Glutamatergic neuron (in vitro differentiated cells): ENCODE results near the gene TOMM40L. TPM values are rescaled to one million over a fixed set of nuclear protein-coding genes. Genes with fewer than 3 reads are reported as not detected.

ENCODE experiments used
- DNase-seq: peaks from one replicate; pipeline ENCODE4 v3.0.0; 2022
- H3K27ac Mint-ChIP-seq: one replicate; pipeline ENCODE4 v1.8.0; 2020; ENCODE audit warnings: mild to moderate bottlenecking, mixed read lengths, inconsistent platforms; ENCODE audit not compliant: unreplicated experiment
- H3K27me3 Mint-ChIP-seq: one replicate; pipeline ENCODE4 v1.8.0; 2020; ENCODE audit warnings: mild to moderate bottlenecking, moderate library complexity, mixed read lengths, inconsistent platforms; ENCODE audit not compliant: unreplicated experiment
- H3K36me3 Mint-ChIP-seq: one replicate; pipeline ENCODE4 v1.8.0; 2020; ENCODE audit warnings: mild to moderate bottlenecking, mixed read lengths, inconsistent platforms; ENCODE audit not compliant: unreplicated experiment
- H3K4me1 Mint-ChIP-seq: one replicate; pipeline ENCODE4 v1.8.0; 2020; ENCODE audit warnings: mild to moderate bottlenecking, low read depth, mixed read lengths, inconsistent platforms; ENCODE audit not compliant: unreplicated experiment
- H3K4me3 Mint-ChIP-seq: one replicate; pipeline ENCODE4 v1.8.0; 2020; ENCODE audit warnings: mild to moderate bottlenecking, mixed read lengths, inconsistent platforms; ENCODE audit not compliant: unreplicated experiment
- H3K9me3 Mint-ChIP-seq: one replicate; pipeline ENCODE4 v1.8.0; 2020; ENCODE audit warnings: mild to moderate bottlenecking, moderate library complexity, mixed read lengths, inconsistent platforms; ENCODE audit not compliant: unreplicated experiment
- total RNA-seq: library from RNA; stranded (reverse); fragmentation: NEBNext Ultra II Directional; extraction: Animal tissue kit (Norgen Biotek cat#: 25700); gene quantifications from one replicate; pipeline ENCODE4 v1.2.1, GENCODE V29; 2021; ENCODE audit not compliant: unreplicated experiment
- TF ChIP-seq, protein P1 (sequence below): fragments of 200-600 bp; sonication (generic); IDR thresholded peaks from one replicate; pipeline ENCODE4 v1.5.0; 2021; ENCODE audit not compliant: partially characterized antibody, unreplicated experiment

TOMM40L gene
- total RNA-seq, 1 donor from 2014 or later = 20.7 TPM

GRCh38 chr1:161230762-161231161 is 4.9 kb downstream of the TOMM40L start:
- H3K9me3 Mint-ChIP-seq = no peaks in the 10 kb centered on the region
- TF ChIP-seq, protein P1, sequence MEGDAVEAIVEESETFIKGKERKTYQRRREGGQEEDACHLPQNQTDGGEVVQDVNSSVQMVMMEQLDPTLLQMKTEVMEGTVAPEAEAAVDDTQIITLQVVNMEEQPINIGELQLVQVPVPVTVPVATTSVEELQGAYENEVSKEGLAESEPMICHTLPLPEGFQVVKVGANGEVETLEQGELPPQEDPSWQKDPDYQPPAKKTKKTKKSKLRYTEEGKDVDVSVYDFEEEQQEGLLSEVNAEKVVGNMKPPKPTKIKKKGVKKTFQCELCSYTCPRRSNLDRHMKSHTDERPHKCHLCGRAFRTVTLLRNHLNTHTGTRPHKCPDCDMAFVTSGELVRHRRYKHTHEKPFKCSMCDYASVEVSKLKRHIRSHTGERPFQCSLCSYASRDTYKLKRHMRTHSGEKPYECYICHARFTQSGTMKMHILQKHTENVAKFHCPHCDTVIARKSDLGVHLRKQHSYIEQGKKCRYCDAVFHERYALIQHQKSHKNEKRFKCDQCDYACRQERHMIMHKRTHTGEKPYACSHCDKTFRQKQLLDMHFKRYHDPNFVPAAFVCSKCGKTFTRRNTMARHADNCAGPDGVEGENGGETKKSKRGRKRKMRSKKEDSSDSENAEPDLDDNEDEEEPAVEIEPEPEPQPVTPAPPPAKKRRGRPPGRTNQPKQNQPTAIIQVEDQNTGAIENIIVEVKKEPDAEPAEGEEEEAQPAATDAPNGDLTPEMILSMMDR = no peak
- no peak for DNase-seq
- H3K27ac Mint-ChIP-seq = no peak overlapping the region
- peaks cover 5% of the 10 kb centered on the region for H3K27me3 Mint-ChIP-seq
- no peaks in the 10 kb centered on the region for H3K36me3 Mint-ChIP-seq
- H3K4me3 Mint-ChIP-seq = no peak overlapping the region
- H3K4me1 Mint-ChIP-seq = peaks cover 7% of the 10 kb centered on the region

GRCh38 chr1:161233102-161233501 is 7.2 kb downstream of the TOMM40L start:
- DNase-seq = no peak
- H3K27ac Mint-ChIP-seq = no peak overlapping the region
- no peak overlapping the region for H3K4me3 Mint-ChIP-seq
- no peaks in the 10 kb centered on the region for H3K4me1 Mint-ChIP-seq
- peaks cover 5% of the 10 kb centered on the region for H3K27me3 Mint-ChIP-seq
- TF ChIP-seq, protein P1 = no peak
- H3K9me3 Mint-ChIP-seq = no peaks in the 10 kb centered on the region
- H3K36me3 Mint-ChIP-seq = no peaks in the 10 kb centered on the region

DNA sequence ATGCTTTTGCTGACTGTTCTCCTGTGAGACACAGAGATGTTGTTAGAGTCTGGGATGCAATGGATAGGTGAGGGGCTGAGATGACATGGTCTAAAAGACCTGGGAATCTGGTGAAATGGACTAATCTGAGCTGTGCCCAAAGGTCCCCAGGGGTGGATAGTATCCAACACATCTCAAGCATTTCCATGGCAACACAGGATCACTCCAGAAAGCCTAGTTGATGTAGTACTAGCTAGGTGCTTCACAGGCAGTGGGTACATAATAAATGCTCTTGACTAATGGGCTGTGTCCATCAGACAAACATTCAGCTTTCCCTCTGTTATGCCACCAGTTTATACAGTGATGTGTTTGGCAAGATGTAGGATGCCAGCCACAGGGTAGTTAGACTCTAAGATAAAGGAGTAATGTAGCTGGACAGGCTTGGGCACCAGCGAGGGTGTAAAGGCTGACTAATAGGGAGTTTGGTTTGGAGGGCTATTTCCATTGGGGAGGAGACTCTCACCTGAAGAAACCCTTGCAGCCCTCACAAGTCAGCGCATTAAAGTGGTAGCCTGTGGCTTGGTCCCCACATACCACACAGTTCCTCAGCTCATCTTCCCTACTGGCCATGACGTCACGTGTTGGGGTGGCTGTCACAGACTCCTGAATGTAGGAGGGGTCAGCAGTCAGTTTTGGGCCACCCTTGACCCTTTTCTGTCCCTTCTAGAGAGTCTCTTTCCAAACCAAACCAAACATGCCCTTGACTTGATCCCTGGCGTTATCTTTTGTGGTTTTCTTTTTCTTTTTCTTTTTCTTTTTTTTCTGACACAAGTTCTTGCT is 10.3 kb downstream of the TOMM40L start:
- Mint-ChIP-seq H3K4me1 (no peaks in the 10 kb centered on the region), H3K27me3 (peaks cover 11% of the 10 kb centered on the region), H3K36me3 (no peaks in the 10 kb centered on the region), H3K9me3 (no peaks in the 10 kb centered on the region), H3K27ac (no peak overlapping the region), H3K4me3 (no peak overlapping the region)
- TF ChIP-seq, protein P1 = no peak
- no peak for DNase-seq

- TF ChIP-seq, protein P1 = no peak
- peaks cover 11% of the 10 kb centered on the region for H3K27me3 Mint-ChIP-seq
- no peak within 1 kb of the TSS for H3K27ac Mint-ChIP-seq
- no peak for DNase-seq
- H3K4me3 Mint-ChIP-seq = no peak within 1 kb of the TSS
- H3K36me3 Mint-ChIP-seq = no peaks in the 10 kb centered on the region
- no peaks in the 10 kb centered on the region for H3K4me1 Mint-ChIP-seq
- H3K9me3 Mint-ChIP-seq = no peaks in the 10 kb centered on the region
These were observed 12.2 kb downstream of the TOMM40L start, which contains the start of gene NR1I3 for GRCh38 chr1:161238039-161238473. Gene NR1I3, minus strand, starts transcription at chr1:161238203. Its CDS starts 1,638 bp downstream, at chr1:161236565.

DNA sequence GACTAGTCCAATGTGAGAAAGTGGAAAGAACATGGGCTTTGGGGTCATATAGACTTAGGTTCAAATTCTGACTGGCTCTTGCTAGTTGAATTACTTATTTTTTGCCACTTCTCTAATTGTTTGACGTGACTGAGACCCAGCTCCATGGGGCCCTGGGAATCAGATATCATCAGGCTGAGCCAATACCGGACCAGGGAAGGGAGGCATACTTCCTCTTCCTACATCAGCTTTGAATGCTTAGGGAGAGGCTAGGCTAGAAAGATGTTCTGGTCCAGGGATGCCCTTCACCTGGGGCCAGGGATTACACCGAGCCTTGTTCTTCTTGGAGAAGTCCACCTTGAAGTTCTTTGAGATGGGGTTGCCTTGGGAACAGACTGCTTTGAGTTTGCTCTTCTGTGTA is 15.8 kb downstream of the TOMM40L start:
- Mint-ChIP-seq H3K4me1 (no peaks in the 10 kb centered on the region), H3K36me3 (no peaks in the 10 kb centered on the region), H3K27ac (no peak overlapping the region), H3K9me3 (peaks cover 1% of the 10 kb centered on the region), H3K4me3 (no peak overlapping the region), H3K27me3 (peaks cover 5% of the 10 kb centered on the region)
- no peak for DNase-seq
- TF ChIP-seq, protein P1 = no peak
